CD4-positive, alpha-beta T cell treated with Interleukin-17A for 4 hours (primary cell): ENCODE measurements around the gene STK39.

Experiments
- DNase-seq: peaks from one replicate; pipeline ENCODE4 v3.0.0-alpha.2; 2020; ENCODE audit warnings: mixed read lengths

STK39 gene

DNA sequence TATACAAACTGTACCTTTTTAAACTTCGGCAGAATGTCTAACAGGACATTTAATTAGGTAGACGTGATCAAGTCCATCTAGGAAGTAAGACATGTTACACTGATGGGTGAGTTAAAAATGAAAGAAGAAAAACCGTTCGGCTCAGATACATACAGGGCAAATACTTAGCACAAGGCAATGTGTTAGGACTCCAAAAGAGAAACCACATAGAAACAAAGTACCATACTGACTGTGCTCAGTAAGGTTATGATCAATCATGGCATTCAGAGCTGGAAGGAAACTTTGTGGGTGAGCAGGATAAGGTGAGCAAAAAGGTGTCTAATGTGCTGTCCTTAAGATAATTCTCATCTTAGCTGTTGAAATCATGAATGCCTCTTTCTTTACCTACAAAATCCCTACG lies 211.9 kb downstream of the STK39 start:
- no peak for DNase-seq

GRCh38 chr2:168034616-168035015 lies 212.8 kb downstream of the STK39 start:
- DNase-seq = no peak

GRCh38 chr2:168033966-168034365 lies 213.4 kb downstream of the STK39 start:
- DNase-seq = no peak

DNA sequence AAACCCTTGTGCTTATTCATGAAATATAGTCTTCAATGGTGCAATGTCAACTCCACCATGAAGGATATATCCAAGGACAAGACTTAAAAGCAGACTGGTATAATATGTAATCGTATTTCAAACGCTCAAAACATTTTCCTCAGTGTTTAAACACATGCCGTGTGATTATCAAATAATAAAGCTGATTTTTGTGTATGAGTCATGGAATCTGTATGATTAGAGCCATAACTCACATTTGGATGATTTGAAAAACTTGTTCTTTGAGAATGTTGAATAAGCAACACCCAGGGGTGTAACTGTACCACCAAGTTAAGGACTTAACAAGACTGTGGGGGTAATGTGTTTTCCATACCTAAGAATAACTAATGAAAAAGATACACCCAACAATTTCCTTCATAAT lies 215.3 kb downstream of the STK39 start:
- DNase-seq = no peak

DNA sequence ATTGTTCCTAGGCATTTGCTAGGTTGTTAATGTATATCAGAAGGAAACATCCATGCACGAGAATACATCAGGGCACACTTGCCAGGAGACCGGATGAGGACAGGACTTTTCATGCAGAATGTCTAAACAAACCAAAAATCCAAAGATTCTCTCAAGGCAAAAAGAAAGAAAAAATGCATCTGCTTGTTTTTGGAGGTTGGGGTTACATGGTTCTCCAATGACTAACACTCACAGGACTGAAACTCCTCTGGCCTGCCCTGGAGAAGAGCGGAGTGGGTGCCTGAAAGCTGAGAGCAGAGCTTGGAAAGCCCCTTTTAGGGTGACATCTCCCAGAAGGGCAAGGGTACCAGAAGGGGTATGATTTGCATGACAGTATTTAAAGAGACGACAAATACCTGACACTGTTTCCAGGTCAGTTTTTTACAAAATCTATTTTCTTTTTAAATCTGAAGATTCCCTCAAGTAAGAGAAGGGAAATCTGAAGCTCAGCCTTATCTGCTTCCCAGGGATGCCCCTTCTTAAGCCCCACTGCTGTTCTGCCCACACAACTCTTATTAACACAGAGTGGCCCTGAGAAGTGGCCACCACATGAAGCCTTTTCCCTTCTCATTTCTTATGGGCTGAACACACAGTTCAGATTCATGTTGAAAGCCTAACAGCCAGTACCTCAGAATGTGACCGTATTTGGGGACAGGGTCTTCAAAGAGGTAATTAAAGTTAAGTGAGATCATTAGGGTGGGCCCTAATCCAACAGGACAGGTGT lies 216.4 kb downstream of the STK39 start:
- no peak for DNase-seq

- DNase-seq = no peak
Measured at GRCh38 chr2:168029071-168029470, 218.3 kb downstream of the STK39 start.

- no peak for DNase-seq
Measured at GRCh38 chr2:168028362-168028761, 219.0 kb downstream of the STK39 start.

DNA sequence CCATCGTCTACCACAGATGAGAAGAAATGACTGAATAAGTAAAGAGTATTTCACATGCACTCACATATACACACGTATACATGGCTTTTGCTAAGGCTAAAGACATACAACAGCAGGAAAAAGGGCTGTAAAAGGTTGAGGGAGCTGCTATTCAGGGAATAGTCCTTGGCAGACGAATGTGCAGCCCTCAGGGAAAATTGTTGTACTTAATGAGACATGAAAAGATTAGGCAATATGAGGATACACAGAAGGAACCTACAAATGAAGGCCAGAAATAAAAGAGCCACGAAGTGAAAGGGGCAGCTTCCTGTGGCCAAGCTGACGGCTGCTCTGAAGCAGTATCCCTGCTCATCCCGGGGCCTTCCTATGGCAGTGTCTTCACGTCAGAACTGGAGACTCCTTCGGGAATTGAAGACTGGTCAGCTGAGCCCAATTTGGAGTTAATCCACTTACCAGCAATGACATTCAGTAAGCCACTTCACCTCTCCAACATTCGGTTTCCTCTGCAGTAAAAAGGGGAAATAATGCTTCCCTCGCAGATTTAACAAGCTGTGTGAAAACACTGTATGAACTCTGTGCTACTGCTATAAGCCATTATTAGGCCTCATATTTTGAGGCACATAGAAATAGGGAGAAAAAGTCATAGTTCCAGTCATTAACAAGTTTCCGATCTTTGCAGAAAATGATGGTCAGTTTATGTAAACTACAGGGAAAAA lies 221.8 kb downstream of the STK39 start:
- DNase-seq = no peak

- no peak for DNase-seq
Measured at GRCh38 chr2:168024459-168024858, 222.9 kb downstream of the STK39 start.

GRCh38 chr2:168021800-168022587 lies 225.4 kb downstream of the STK39 start:
- DNase-seq = no peak

- no peak for DNase-seq
Measured at GRCh38 chr2:168015274-168015953, 232.0 kb downstream of the STK39 start.

- no peak for DNase-seq
Measured at GRCh38 chr2:168009900-168010299, 237.5 kb downstream of the STK39 start.

GRCh38 chr2:168008646-168009195 lies 238.7 kb downstream of the STK39 start:
- no peak for DNase-seq

DNA sequence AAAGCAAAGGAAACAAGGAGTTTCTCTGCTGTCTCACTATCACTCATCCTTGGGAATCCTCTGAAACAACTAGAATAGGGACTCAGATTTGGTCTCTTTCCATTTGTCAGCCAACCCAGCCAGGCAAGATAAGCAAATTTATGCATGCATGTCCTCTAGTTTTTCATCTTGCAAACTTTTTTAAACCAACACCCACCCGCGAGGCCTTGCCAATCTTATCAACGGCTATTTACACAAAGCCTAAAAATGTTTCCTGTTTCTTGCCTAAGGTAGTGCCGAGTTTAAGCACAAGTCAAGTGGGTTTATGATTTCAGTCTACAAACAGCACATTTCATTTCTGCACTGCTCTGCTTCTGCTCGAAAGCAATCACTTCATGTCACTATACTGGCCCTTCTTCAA lies 240.9 kb downstream of the STK39 start:
- DNase-seq = no peak

GRCh38 chr2:168005586-168005985 lies 241.8 kb downstream of the STK39 start:
- DNase-seq = no peak

GRCh38 chr2:168003876-168004275 lies 243.5 kb downstream of the STK39 start:
- DNase-seq = no peak

GRCh38 chr2:168002021-168002553 lies 245.3 kb downstream of the STK39 start:
- no peak for DNase-seq

GRCh38 chr2:167992278-167992677 lies 255.1 kb downstream of the STK39 start:
- DNase-seq = no peak

- no peak for DNase-seq
Measured at GRCh38 chr2:167990062-167990461, 257.3 kb downstream of the STK39 start.

DNA sequence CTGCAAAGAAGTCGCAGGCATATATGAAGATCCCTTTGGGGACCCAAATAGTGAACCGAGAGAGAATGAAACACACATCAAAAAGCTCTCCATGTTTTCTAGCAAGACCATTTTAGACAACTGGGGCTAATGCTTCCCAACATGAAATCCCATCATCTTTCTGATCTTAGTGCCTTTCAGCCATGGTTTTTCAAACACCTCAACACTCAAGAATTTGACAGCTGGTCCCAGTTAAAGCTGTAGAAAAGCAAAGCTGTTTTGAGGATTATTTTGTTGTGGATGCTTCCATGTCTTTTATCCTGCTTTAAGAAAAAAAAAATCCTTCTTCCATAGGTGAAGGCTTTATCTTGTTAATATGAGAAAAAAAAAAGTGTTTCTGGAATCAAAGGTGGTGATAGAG lies 259.1 kb downstream of the STK39 start:
- DNase-seq = no peak

GRCh38 chr2:167987558-167987957 lies 259.8 kb downstream of the STK39 start:
- DNase-seq = no peak

- DNase-seq = no peak
Measured at GRCh38 chr2:167987026-167987425, 260.4 kb downstream of the STK39 start.
